ENCODE results near the gene PROC.

DNA sequence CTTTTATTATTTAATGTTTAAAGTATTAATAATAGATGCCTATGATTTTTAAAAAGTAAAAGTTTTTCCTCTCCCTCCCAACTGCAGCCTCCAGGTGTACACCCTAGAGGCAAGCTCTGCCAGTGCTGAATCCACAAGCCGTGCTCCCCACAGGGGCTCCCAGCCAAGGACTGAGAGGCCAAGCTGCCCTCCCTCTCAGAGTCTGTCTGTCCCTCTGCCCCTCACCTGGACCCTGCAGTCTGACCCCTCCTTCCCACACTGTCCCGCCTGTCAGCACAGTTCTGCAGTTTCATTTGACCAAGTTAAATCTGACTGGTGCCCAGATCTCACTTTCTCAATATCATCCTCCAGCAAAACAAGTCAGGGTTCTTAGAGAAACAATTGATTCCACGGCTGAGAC is 14.8 kb upstream of the PROC start:
- TF ChIP-seq, protein P1, sequence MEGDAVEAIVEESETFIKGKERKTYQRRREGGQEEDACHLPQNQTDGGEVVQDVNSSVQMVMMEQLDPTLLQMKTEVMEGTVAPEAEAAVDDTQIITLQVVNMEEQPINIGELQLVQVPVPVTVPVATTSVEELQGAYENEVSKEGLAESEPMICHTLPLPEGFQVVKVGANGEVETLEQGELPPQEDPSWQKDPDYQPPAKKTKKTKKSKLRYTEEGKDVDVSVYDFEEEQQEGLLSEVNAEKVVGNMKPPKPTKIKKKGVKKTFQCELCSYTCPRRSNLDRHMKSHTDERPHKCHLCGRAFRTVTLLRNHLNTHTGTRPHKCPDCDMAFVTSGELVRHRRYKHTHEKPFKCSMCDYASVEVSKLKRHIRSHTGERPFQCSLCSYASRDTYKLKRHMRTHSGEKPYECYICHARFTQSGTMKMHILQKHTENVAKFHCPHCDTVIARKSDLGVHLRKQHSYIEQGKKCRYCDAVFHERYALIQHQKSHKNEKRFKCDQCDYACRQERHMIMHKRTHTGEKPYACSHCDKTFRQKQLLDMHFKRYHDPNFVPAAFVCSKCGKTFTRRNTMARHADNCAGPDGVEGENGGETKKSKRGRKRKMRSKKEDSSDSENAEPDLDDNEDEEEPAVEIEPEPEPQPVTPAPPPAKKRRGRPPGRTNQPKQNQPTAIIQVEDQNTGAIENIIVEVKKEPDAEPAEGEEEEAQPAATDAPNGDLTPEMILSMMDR (IDR thresholded peaks at IDR 0.05): no peak
- no peak for TF ChIP-seq TCF7L2 (IDR thresholded peaks at IDR 0.05; ENCODE audit: low read depth, low read length)

All from Panc1 (cell line).